NCI-H187 treated with DMSO at 0.1 percent for 48 hours (cell line): Measurements from ENCODE around the gene CFAP141.
"Not testable (repeated sequence)": the region's sequence is repeated elsewhere in the genome, so short reads cannot be mapped to it uniquely, and the experiment has no call there.

ENCODE experiments used
- DNase-seq: peaks from one replicate; lab custom pipeline; 2025; lab: John Stamatoyannopoulos, UW

CFAP141 gene

DNA sequence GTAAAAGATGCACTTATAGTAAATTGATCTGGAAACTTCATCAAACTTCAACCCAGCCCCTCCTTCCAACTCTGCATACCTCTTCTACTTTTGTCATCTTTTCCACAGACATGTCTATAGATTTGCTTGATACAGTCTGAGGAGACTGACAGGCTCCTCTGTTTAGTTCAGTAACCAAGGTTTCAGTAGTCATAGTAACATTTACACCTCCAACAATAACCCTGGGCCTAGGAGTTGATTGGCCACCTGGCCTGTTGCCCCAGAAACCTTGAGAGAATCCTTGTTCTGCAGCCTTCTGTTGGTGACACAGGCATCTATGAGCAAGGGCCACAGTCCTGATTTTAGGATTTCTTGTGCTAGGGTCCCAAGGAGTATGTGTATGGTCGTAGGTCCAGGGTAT, at the start of gene CFAP141:
Gene CFAP141, minus strand, starts transcription at position 138 of the 400 bp plus-strand sequence. Its CDS starts 26 bp downstream, at position 112.
- DNase-seq, result no peak

GRCh38 chr1:154253671-154254070, 47.5 kb upstream of the CFAP141 start:
- DNase-seq, result no peak

GRCh38 chr1:154241703-154242351, 35.7 kb upstream of the CFAP141 start:
- no peak for DNase-seq

DNA sequence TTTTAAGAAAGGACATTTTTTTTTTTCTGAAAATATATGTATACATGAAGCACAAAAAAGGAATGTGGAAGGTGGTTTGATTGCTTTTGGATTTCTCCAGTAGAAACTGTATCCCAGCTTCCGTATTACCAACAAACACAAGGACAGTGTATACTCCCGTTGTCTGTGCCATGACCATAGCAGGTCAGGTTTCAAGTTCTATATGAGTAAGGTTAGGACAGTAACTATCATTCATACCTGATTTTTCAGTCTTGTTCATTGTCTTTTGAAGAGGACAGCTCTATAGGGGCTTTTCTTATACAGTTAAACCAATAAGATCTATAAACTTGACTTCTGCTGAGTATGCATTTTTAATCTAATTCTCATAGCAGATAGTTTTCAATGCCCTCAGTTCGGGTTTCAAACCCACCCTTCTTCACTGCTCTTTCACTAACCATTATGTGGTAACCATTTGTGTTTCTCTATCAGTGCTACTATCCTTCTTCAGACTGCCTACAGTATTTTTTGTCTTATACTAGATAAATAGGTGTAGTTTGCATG, 34.2 kb upstream of the CFAP141 start:
- no peak for DNase-seq

GRCh38 chr1:154239491-154239890, 33.4 kb upstream of the CFAP141 start:
- DNase-seq, result no peak

DNA sequence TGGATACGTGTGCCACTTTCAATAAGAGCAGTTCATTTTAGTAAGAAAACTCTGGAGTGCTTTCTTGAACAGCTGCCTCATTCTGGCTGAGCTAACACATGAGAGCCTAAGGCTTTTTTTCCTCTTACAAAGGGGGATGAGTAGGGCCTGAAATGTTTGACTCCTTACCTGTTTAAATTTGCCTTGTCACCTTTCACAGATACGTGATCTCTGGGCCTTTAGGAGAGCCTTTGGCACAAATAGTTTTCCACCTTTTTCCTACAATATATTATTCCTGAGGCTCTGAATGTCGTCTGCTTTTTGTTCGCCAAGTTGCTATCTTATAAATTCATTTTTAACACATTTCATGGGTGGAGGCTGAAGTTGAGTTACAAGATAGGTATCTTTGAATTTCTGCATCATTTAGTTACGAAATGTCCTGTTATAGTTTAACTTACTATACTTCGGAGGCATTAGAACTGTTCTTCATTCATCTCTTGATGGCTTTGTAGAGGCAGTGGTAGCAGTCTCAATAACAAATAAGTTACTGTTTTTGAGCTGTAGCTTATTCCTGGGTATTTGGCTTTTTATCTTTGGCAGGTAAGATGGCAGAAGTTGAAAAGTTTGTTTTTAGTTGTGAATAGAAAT, 31.9 kb upstream of the CFAP141 start:
- DNase-seq, result no peak

GRCh38 chr1:154237435-154237834, 31.3 kb upstream of the CFAP141 start:
- DNase-seq, result no peak

GRCh38 chr1:154236855-154237254, 30.7 kb upstream of the CFAP141 start:
- DNase-seq, result no peak

- DNase-seq, result not testable (repeated sequence)
Measured at GRCh38 chr1:154233127-154233526, 27.0 kb upstream of the CFAP141 start.

- DNase-seq, result not testable (repeated sequence)
Measured at GRCh38 chr1:154231112-154231511, 25.0 kb upstream of the CFAP141 start.

GRCh38 chr1:154225370-154225769, 19.2 kb upstream of the CFAP141 start:
- DNase-seq, result no peak

GRCh38 chr1:154223621-154224020, 17.5 kb upstream of the CFAP141 start:
- DNase-seq, result no peak

DNA sequence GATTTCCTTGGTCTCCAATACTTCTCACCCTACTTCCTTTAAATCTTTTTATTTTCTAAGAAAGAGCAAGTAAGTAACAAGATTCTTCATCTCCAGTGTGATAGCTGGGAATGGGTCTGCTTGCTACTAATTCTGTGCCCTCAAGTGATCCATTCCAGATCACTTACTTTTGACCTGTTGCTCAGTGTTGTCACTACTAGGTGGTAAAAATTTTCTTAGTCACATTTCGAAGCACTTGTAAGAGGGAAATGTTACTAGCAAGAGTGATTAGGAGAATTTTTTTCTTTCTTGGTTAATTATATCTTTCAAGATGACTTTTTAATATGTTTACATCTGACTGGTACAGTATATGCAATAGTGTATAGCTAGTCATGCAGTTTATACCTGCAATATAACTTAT, 16.8 kb upstream of the CFAP141 start:
- no peak for DNase-seq

GRCh38 chr1:154222518-154222917, 16.4 kb upstream of the CFAP141 start:
- no peak for DNase-seq

DNA sequence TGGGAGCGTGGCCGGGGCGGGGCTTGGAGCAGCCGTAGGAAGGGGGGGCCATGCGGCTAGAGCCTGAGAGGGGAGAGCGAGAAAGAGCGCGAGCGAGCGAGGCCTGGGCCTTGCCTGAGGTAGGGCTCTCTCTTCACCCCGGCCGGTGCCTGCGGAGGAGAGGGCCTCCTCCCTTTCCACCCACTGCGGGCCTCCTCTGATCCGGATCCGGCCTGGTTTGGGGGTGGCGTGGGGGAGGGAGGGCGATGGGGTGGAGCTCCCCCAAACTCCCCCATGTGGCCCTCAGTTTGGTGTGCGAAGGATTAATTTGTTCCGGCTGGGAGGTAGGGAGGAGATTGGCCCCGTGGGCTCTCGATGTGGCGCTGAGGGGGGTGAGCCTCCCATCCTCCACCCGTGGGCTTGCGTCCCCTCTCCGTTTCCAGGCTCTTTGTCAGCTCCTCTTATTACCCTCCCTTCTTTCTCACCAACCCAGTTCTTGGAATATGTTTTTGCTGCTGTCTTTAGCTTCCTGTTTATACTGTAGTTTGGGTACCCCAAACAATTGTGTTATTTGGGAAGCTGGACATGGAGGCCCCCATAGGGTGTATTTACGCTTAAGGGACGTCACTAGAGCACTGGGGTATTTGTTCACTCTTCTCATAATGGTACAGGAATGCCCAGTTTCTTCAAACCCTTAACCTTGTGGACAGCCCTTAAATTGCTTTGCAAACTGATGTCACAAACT, 15.3 kb upstream of the CFAP141 start:
- no peak for DNase-seq

- DNase-seq, result no peak
Measured at GRCh38 chr1:154220970-154221277, 14.8 kb upstream of the CFAP141 start.

DNA sequence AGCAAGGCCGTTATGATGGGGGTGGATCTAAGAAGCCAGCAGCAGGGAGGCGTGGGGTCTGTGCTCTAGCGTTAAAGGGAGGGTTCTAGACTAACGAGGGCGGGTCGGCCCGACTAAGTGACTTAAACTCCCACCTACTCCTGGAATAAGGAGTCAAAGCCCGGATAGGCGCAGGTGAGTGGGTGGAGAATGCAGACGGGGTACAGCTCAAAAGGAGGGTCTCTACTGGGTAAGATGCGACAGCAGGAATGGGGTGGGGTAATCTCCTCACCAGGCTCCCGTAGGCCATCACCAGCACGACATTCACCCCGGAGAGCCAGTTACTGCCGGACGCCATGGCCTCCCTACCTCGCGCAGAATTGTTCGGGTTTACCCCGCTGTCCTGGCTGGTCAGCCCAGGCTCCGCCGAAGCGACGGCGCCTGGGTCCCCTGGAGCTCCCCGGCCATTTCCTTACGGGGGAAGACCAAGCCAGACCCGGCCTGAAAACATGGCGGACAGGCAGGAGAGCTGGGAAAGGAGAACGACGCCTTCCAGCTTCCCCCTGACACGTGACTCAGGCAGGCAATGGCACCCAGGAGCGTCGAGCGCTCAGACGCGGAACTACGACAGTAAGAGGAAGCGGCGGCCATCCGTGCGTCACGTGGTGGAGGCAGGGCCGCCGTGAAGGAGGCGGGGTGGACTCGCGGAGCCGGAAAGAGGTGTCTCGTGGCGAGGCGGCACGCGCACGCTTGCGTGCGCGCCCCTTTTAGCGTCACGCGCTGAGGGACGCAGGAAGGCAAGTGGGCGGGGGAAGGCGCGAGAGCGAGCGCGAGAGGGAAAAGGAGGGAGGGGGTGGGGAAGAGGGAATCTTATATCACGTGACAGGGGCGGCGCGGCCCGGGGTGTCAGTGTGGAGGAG, 14.2 kb upstream of the CFAP141 start, which contains the start of gene UBAP2L:
Gene UBAP2L, plus strand, starts transcription at position 885 of the 899 bp plus-strand sequence. CDS start 4,169 bp downstream, outside the sequence.
- DNase-seq, result peak; percentile 100

DNA sequence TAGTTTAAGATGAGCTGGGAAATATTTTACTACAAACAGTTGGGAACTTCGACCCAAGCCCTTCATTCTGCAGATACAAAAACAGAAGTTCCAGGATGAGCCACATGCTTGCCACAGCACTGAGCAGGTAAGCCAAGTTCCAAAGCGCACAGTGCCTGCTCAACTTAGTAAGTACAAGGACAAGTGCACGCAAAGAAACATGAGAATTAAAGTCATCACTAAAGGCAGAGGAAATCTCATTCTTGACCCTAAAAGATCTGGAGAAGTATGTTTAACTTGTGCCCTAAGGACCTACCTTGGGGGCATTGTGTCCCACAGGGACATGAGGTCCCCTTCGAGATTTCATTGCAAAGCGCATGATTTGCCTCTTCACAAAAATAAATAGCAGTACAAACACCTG, 13.4 kb upstream of the CFAP141 start:
- DNase-seq, result no peak

- no peak for DNase-seq
Measured at GRCh38 chr1:154218545-154218944, 12.4 kb upstream of the CFAP141 start.

DNA sequence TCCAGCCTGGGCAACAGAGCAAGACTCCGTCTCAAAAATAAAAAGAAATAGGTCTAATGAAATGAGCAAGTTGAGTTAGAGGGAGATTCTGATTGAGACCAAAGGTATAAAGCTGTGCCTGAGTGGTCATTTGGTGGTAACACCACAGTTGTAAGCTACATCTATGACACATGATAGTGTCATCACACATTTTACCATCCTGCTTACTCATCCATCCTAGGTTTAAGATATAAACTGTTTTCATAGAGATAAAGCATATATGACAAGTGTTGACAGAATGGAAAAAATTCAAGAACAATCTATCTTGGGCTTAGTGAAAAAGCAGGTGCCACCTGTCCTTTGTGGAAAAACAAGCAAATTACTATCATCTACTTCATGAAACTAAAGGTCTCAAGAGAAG, 7.1 kb upstream of the CFAP141 start:
- no peak for DNase-seq

GRCh38 chr1:154212083-154212482, 6.0 kb upstream of the CFAP141 start:
- no peak for DNase-seq
